ENCODE measurements around the gene PCIF1. TPM values are rescaled to one million over a fixed set of nuclear protein-coding genes. Genes with fewer than 3 reads are reported as not detected.
"Not testable (repeated sequence)": the region's sequence is repeated elsewhere in the genome, so short reads cannot be mapped to it uniquely, and the experiment has no call there.

PCIF1 gene
- total and polyA plus RNA-seq, 2 donors (not counting 3 experiments of a cell fraction or from before 2014, with no cell fraction given): 26.4 to 27.2 TPM

- no peaks in the 10 kb centered on the region for H3K9me3 ChIP-seq (replicated peaks; ENCODE audit: control insufficient read depth, insufficient read depth, low read length)
- TF ChIP-seq, protein P1, sequence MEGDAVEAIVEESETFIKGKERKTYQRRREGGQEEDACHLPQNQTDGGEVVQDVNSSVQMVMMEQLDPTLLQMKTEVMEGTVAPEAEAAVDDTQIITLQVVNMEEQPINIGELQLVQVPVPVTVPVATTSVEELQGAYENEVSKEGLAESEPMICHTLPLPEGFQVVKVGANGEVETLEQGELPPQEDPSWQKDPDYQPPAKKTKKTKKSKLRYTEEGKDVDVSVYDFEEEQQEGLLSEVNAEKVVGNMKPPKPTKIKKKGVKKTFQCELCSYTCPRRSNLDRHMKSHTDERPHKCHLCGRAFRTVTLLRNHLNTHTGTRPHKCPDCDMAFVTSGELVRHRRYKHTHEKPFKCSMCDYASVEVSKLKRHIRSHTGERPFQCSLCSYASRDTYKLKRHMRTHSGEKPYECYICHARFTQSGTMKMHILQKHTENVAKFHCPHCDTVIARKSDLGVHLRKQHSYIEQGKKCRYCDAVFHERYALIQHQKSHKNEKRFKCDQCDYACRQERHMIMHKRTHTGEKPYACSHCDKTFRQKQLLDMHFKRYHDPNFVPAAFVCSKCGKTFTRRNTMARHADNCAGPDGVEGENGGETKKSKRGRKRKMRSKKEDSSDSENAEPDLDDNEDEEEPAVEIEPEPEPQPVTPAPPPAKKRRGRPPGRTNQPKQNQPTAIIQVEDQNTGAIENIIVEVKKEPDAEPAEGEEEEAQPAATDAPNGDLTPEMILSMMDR (IDR thresholded peaks at IDR 0.05; ENCODE audit: extremely low read depth in 1 of 2, insufficient read depth in 1 of 2, low read depth in 1 of 2, low read length in 2 of 2): no peak
- no peak for TF ChIP-seq FOS (IDR thresholded peaks at IDR 0.05; ENCODE audit: borderline replicate concordance, insufficient read depth, low read length)
- TF ChIP-seq, protein P2, sequence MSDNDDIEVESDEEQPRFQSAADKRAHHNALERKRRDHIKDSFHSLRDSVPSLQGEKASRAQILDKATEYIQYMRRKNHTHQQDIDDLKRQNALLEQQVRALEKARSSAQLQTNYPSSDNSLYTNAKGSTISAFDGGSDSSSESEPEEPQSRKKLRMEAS (IDR thresholded peaks at IDR 0.05; ENCODE audit: insufficient read depth, insufficient read length): no peak
- no peak for TF ChIP-seq EZH2 (IDR thresholded peaks at IDR 0.05; ENCODE audit: borderline replicate concordance, low read depth, low read length, severe bottlenecking)
- TF ChIP-seq POLR2AphosphoS5 (IDR thresholded peaks at IDR 0.05; ENCODE audit: insufficient read depth, low read depth, low read length): no peak
- TF ChIP-seq POLR2A (IDR thresholded peaks at IDR 0.05; ENCODE audit: low read depth, low read length): no peak
- TF ChIP-seq MYC (IDR thresholded peaks at IDR 0.05; ENCODE audit: low read depth, low read length): no peak
- no peak for TF ChIP-seq GATA2 (IDR thresholded peaks at IDR 0.05; ENCODE audit: insufficient read depth, insufficient read length, low read depth, low read length)
- TF ChIP-seq JUN (IDR thresholded peaks at IDR 0.05; ENCODE audit: borderline replicate concordance, insufficient read depth, insufficient read length, low read depth): no peak
- dilution Hi-C loops (cut with MboI; ENCODE audit: extremely low pct_ligation_motif_present, low sequenced_read_pairs): no loop called here
- no peak overlapping the region for H3K9ac ChIP-seq (replicated peaks; ENCODE audit: extremely low read depth, insufficient read depth, low read length)
- DNase-seq (ENCODE audit: low read depth, low spot score): no peak
- no peak overlapping the region for H3K27ac ChIP-seq (ENCODE audit: insufficient read depth, low read depth, low read length)
- H2AFZ ChIP-seq (ENCODE audit: low read depth, low read length): no peak overlapping the region
- peaks cover 4 to 28% of the 10 kb centered on the region in 2 experiments for H3K36me3 ChIP-seq (ENCODE audit: control insufficient read depth in 2 of 2, extremely low read depth in 1 of 2, insufficient read depth in 2 of 2, low read length in 2 of 2)
- no peak overlapping the region for H3K4me2 ChIP-seq (ENCODE audit: insufficient read depth, low read length)
- ChIA-PET POLR2A (interaction anchor here (0.6 to 0.7 kb wide), 2 partner anchors 35 to 36 kb away, joined by 4 read pairs; no protein-coding TSS in a partner anchor), CTCF (interaction anchor here (2.1 kb wide), 1 partner anchor 71 kb away, joined by 5 read pairs; no protein-coding TSS in a partner anchor)
- no peaks in the 10 kb centered on the region for H3K79me2 ChIP-seq (ENCODE audit: control insufficient read depth, insufficient read depth, low read length)
- intact Hi-C loops (cut with micrococcal nuclease): no loop called here
- BruUV-seq (replicated peaks): no TSS peak
- H4K20me1 ChIP-seq (replicated peaks; ENCODE audit: control insufficient read depth, extremely low read depth, insufficient read depth, low read length): no peaks in the 10 kb centered on the region
- no peaks in the 10 kb centered on the region for H3K27me3 ChIP-seq (ENCODE audit: control insufficient read depth in 2 of 2, insufficient read depth in 2 of 2, low read length in 2 of 2)
- no peaks in the 10 kb centered on the region for H3K9me1 ChIP-seq (replicated peaks; ENCODE audit: control insufficient read depth, extremely low read depth, insufficient read depth, low read length)
- no peak for FAIRE-seq
- H3K4me1 ChIP-seq (ENCODE audit: control insufficient read depth, extremely low read depth, insufficient read depth, low read length): no peaks in the 10 kb centered on the region
- H3K4me3 ChIP-seq (replicated peaks in 1 of 3; ENCODE audit: insufficient read depth in 1 of 3, low read depth in 1 of 3, low read length in 3 of 3): no peak overlapping the region
Observed at GRCh38 chr20:45899046-45899835, 35.2 kb upstream of the PCIF1 start.

DNA sequence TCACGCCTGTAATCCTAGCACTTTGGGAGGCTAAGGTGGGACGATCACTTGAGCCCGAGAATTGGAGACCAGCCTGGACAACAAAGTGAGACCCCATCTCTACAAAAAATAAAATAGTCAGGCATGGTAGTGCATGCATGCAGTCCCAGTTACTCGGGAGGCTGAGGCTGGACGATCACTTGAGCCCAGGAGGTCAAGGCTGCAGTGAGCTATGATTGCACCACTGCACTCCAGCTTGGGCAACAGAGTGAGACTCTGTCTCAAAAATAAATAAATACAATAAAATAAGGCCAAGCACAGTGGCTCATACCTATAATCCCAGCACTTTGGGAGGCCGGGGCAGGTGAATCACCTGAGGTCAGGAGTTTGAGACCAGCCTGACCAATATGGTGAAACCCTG is 33.2 kb upstream of the PCIF1 start:
- H3K27me3 ChIP-seq (ENCODE audit: control insufficient read depth in 2 of 2, insufficient read depth in 2 of 2, low read length in 2 of 2); dilution Hi-C loops (cut with MboI; ENCODE audit: extremely low pct_ligation_motif_present, low sequenced_read_pairs); H3K4me3 ChIP-seq (replicated peaks in 1 of 3; ENCODE audit: insufficient read depth in 1 of 3, low read depth in 1 of 3, low read length in 3 of 3); H3K27ac ChIP-seq (ENCODE audit: insufficient read depth, low read depth, low read length); intact Hi-C loops (cut with micrococcal nuclease); DNase-seq (ENCODE audit: low read depth, low spot score); BruUV-seq (replicated peaks); H3K9me3 ChIP-seq (replicated peaks; ENCODE audit: control insufficient read depth, insufficient read depth, low read length); H3K4me2 ChIP-seq (ENCODE audit: insufficient read depth, low read length); H4K20me1 ChIP-seq (replicated peaks; ENCODE audit: control insufficient read depth, extremely low read depth, insufficient read depth, low read length); POLR2A ChIA-PET; H2AFZ ChIP-seq (ENCODE audit: low read depth, low read length); H3K4me1 ChIP-seq (ENCODE audit: control insufficient read depth, extremely low read depth, insufficient read depth, low read length); H3K9ac ChIP-seq (replicated peaks; ENCODE audit: extremely low read depth, insufficient read depth, low read length); H3K9me1 ChIP-seq (replicated peaks; ENCODE audit: control insufficient read depth, extremely low read depth, insufficient read depth, low read length); H3K79me2 ChIP-seq (ENCODE audit: control insufficient read depth, insufficient read depth, low read length); FAIRE-seq: not testable (repeated sequence)
- peaks cover 4 to 27% of the 10 kb centered on the region in 2 experiments for H3K36me3 ChIP-seq (ENCODE audit: control insufficient read depth in 2 of 2, extremely low read depth in 1 of 2, insufficient read depth in 2 of 2, low read length in 2 of 2)
- CTCF ChIA-PET: interaction anchor here (0.9 kb wide), 1 partner anchor 11 kb away, joined by 3 read pairs; no protein-coding TSS in a partner anchor
